Activated CD8-positive, alpha-beta memory T cell treated with anti-CD3 and anti-CD28 coated beads for 1 hour (primary cell): Measurements from ENCODE around the gene C11orf21.
A peak's percentile ranks its signal among the peaks of the same experiment; 100 is the strongest.

Source experiments
- DNase-seq, 2 donors: peaks; one replicate each; pipeline ENCODE4 v3.0.0-alpha.2; 2020; ENCODE audit warnings: low read depth in 1 of 2; ENCODE audit errors: extremely low read depth in 1 of 2

C11orf21 gene

DNA sequence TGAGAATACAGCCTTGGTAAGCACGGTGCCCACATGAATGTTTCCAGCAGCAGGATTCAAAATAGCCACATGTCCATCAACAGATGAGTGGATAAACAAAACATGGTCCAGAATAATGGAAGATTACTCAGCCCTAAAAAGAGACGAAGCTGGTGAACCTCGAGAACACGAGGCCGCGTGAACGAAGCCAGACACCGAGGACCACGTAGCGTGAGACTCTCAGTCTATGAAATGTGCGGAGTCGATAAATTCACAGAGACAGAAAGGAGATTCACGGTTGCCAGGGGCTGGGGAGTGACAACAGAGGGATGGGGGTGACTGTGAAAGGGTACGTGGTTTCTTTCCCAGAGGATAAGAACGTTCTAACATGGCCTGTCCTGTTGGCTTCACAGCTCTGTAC, 28.4 kb downstream of the C11orf21 start:
- DNase-seq = no peak

DNA sequence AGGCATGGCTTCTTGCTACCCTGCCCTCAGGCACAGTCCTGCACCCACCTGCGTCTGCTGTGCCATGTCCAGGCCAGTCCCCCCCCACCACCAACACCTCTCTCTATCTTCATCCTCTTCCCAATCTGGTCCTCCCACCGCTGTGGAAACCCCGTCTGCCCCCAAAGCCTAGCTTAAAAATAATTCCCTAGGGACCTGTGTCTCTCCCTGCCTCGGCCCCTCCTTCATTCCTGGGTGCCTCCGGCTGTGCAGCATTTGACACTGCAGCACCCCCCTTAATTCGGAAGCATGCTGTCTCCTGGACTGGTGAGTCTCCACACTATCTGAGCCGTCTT, 28.8 kb downstream of the C11orf21 start:
- no peak for DNase-seq

DNA sequence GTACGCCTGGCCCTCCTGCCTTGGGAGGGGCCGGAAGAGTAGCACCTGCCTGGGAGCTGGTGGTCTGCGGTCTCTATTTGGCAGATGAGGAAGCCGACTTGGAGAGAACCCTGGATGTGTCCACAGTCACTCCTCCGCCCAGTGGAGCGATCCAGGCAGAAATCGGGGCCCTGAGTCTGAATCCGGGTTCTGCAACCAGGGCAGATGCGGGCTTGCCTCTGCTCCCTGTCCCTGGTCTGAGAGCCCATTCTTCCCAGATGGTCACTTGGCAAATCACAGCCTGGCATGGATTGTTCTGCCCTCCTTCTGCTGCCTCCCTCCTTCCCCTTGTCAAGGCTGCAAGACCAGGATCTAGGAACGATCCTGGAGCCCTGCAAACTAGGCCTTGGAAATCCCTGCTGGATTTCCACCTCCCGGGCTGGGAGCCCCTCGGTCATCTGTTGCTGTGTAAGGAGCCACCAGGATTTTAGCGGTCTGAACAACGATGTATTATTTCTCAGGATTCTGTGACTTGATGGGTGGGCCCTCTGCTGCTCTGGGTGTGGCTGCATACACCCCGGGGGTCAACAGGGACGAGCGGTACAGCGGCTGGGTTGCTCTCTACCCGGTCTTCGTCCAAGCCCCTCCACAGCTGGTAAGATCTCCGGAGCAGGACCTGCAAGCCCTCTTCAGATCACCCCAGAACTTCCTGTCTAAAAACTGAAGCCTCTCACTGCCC, 29.3 kb downstream of the C11orf21 start:
- DNase-seq = no peak

DNA sequence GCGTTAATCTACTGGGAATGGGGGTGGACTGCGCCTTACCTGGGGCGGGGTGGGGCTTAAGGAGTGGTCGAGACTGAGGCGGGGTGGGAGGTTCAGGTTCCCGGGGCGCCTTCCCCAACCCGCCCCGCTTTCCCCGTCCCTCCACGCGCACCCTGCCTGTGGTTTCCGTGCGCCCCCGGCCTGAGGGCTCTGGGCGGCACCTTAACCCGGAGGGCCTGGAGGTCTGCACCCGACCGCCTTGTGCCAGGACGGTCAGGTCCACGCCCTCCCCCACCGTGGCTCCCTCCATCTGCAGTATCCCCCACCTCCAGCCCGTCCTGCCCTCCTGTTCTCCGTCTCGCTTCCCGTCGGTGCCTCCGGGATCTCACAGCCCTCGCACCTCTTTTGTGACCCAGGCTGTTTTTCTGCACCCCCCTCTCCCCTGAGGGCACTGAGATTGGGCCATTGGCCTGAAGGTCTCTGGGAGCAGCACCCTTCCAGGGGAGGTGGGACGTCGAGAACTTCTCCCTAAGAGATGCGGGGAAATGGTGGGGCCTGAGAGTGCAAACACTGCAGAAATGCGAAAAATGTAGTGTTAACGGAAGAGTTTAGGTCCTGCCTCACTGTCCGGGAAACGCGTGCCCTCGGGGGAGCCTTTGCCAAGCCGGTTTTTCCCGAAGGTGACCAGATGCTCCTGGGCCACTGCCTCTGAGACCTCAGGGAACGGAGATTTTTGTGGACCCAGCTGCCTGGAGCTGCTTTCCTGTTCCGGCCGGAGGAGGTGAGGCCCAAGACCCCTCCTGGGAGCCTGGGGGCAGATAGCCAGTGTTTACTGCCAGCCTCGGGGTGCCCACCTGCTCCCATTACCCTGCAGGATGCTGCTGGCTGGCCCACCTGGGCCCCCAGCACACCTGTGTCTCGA, 30.1 kb downstream of the C11orf21 start:
- DNase-seq = no peak

DNA sequence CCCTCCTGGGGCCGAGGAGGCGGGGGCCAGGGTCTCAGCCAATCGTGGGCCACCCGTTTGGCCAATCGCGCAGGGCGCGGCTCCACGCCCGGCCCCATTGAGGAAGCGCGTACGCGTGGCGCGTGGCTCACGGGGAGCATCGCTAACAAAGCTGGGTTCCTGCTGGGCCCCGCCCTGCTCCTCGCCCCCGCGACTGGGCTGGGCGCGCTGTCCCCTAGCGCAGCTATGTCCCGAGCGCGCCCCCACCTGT, 30.7 kb downstream of the C11orf21 start:
- DNase-seq = peak in 1 of 2 donors; percentile 24

DNA sequence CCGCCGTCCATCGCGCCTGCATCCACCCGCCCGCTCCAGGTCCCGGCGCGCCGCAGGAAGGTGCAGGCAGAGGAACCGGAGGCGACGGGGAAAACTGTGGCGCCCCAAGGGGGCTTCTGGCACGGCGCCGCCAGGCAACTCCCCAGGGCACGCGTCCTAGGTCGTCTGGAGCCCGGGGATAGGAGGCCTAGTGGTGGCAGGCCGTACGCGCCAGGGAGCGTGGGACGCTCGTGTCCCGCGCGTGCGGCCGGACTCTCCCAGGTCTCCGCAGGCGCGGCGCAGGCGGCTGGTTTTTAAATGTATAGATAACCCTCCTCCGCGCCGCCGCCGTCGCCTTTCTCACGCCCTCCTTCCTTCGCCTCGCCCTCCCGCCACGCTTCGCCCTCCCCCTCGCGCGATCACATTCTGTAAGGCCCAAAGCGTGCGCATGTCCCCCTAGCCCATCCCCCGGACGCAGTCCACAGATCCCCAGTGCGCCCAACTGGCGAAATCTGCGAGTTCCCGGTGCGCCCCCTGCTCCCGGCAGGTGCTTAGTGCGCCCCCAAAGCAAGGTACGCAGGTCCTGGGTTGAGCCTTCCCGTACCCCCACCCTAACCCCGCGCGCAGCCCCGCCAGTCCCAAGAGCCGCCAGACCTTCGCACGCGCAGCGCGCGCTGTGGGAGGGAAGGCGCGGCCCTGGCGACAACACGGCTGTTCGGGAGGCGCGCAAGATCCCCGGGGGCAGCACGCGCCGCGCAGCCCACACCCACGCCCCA, 31.2 kb downstream of the C11orf21 start, which contains the start of gene ASCL2:
TSS of gene ASCL2 (minus strand) at position 267 of the 755 bp plus-strand sequence. CDS start at position 11, 256 bp downstream.
- no peak for DNase-seq

DNA sequence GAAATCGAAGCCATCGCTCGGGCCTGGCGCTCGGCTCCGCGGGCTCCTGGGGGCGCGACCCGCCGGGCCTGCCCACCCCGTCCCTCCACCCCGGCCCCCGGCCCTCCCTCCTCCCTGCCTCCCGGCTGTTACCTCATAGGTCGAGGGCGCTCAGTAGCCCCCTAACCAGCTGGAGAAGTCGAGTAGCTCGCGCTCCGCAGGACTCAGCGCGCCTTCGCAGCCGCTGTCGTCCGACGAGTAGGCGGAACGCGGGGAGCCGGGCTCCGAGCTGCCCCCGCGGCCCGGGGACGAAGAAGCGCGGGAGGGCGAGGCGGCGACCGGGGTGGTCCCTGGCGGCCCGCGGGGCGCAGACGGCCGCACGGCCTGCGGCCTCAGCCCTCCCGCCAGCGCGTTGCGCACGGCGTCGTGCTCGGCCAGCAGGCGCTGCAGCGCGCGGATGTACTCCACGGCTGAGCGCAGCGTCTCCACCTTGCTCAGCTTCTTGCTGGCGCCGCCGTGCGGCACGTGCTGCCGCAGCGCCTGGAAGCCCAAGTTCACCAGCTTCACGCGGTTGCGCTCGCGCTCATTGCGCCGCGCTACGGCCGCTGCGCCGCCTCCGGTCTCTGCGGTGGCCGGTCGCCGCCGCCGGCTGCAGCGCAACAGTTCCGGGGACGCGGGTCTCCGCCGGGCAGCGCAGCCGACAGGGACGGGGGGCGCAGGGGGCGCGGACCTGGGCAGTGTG, 32.0 kb downstream of the C11orf21 start:
- no peak for DNase-seq

DNA sequence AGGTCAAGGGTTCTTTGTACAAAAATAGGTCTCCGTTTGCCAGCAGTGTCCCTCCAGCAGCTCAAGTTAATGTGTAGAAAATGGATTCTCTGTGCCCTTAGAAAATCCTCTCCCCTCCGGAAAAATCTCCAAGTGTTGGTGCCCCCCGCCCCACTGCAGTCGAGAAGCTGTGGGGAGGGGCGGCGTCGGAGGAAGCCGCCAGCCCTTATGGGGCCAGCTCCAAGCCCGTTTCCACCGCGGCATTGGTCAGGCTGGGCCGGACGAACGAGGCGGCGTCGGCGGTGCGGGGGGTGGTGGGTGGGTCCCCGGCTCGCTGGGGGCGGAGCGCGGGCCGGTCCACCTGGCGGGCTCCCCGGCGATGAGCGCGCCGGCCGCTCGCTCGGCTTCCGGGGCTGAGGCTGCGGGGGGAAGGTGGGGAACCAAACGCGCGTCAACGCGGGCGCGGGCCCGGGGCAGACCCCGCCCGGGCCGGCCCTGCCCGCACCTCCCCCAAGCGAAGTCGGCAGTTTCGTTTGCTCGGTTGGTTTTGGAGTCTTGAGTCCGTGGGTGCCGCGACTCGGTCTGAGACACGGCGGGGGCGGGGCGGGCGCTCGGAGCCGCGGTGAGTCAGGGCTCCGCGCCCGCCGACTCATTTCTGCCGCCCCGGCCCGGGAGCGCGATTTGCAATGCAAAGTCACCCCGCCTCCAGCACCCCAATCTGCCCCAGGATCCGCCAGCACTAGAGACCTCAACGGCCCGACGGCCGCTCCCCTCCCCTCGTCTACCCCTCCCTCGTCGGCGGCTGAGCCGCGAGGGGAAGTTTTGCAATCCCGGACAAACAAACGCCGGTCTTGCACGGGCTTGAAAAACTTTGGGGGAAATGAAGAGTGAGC, 32.8 kb downstream of the C11orf21 start:
- DNase-seq = peak; percentile 27 to 44

DNA sequence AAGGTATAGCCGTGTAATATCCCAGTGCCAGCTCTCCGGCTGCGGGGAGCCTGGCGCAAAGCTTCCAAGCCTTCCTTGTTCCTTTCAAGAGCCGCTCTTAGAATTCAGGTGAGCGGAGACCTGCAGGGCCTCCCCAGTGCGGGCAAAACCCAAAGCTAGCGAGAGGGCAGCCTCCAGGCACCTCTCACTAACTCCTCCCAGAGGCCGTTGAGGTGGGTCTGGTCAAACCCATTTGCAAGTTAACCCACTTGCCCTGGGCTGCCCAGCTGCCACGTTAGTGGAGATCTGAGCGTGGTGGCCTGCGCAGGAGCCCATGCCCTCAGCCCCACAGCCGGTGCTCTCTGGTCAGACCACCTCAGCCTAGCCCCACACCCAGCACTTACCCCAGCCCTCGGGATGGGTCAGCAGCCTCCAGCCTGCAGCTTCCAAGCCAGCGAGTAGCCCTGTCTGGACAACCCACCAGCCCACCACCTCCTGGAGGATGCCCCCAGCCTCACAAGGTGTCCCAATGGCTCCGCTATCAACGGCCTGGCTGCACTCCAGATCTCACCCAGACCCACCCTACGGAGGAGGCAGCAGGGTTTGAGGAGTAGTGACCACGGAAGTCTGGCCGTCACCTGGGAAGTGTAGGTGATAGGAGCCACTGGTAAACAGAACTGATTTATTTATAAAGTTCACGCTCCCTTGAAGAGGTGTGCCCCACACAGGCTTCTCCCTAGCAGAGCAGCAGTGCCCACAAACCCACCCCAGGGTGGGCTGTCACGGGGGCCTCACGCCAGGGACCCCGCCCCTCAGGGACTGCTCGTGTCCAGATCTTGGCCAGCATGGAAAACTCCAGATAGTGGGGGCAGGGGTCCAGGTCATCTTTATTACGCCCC, 33.6 kb downstream of the C11orf21 start:
- DNase-seq = no peak

DNA sequence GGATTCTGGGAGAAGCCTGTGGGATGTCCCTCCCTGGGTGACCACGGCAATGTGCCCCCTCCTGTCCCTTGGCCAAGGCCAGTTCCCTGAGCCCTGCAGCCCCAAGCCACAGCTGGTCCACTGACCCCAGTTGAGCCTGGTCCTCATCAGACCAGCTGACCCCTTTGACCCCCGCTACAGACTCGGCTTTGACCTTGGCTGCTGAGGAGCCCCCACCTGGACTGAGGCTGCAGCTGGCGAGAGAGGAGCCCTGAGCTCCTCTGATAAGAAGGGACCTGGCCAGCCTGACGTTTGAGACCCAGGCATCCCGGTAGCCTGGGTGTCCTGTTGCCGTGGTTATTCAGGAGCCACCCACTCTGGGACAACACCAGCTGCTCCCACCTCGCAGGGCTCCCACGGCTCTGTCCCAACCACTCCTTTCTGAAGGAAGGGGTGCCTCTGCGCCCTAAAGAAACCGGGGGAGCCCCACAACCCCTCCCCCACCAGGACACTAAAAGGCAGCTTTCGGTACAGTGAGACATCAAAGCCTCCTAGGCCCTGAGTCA, 34.3 kb downstream of the C11orf21 start:
- no peak for DNase-seq

DNA sequence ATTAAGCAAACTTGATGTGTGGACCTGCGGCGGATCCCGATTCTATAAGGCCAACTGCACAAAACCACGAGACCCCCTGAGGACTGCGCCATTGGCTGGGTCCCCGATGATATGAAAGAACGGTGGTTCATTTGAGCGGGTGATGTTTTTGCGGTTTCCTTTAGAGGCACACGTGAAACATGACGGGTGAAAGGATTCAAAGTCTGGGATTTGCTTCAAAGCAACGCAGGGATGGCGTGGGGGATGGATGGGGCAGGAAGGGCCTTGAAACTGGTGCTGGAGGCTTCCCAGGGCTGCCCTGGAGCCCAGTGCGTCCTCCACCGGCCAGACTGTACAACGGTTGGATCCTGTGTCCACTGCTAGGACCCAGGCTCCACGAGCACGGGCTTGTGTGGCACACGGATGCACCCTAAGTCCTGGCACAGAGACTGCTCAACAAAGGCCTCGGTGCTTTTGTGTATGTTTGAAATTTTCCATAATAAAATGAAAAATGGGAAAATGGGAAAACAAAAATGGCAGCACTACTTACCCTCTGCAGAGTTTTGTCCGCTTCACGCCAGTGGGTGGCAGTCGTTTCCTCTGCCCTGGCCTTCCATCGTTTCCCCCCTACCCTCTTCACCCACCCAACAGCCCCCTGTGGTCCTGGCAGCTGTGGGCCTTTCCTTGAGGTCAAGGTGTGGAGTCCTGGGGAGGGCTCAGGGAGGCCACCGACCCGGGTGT, 35.0 kb downstream of the C11orf21 start:
- no peak for DNase-seq

DNA sequence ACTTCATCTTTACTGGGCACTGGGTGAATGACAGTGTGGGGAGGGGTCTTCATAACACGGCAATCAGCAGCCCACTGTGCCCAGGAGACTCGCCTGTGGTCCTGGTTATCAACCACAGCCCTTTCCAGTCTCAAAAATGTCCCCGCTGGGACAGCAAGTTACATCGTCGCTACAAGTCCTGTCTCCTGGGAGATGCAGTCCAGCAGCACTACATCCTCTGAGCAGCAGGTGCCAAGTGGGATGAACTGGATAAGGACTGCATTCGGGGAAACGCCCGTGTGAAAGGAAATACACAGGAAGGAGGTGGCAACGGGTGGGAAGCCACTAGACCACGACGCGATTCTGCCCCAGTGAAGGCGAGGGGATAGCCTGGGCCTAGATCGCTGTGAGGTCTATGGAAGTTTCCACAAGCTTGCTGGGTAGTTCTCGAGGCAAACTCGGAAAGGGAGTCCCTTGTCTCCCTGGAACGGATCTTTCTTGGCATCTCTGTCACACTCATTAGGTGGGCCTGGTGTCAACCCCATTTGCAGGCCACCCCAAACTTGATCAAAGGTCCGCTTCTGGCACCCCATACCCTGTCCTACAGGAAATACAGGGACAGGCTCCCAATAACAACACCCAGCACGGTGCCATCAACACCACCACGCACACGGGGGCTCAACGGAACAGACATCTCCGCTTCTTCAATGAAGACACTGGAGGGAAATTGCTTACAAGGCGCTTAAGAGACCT, 35.7 kb downstream of the C11orf21 start:
- no peak for DNase-seq

DNA sequence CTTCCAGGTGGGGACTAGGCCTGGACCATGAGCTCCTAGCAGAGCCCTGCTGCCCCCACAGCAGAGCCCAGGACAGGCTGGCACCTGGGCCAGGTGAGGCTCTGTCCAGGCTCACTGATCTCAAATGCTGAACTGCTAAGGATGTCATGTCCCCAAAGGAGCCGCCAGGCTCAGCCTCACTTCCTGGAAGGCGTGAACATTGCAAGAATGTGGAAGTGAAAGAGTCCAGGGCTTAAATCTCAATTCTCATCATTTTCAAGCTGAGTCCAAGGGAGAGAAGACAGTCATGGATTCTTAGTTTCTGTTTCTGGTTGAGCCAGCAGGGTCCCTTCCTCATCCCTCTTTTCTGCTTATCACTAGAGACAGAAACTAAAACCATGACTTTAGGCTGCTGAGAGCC, 36.3 kb downstream of the C11orf21 start:
- DNase-seq = no peak

DNA sequence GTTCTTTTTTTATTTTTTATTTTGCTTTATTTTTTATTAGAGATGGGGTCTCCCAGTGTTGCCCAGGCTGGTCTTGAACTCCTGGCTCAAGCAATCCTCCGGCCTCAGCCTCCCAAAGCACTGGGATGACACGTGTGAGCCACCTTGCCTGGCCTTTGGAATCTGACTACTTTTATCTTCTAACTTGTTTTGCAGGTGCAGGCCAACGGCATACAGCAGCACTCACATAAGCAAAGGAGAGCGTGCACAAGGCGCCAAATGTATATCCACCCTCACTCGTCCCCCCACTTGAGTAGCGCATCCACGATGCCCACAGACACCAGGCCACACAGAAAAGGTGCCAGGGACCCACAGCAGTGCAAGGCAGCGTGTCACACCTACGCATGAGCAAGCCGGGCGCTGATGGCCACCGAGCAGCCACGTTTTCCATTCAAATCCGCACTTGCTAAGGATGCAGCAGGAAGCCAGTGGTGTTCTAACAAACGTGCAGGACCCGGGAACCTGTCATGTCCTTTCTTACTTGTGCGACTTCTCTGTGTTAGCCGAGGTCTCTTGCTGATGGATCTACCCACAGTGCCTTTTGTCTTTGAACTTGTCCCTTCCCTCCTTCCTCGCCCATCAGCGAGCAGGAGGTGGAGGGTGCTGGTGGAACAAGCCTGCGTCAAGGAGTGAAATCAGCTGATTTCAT, 37.2 kb downstream of the C11orf21 start:
- no peak for DNase-seq

DNA sequence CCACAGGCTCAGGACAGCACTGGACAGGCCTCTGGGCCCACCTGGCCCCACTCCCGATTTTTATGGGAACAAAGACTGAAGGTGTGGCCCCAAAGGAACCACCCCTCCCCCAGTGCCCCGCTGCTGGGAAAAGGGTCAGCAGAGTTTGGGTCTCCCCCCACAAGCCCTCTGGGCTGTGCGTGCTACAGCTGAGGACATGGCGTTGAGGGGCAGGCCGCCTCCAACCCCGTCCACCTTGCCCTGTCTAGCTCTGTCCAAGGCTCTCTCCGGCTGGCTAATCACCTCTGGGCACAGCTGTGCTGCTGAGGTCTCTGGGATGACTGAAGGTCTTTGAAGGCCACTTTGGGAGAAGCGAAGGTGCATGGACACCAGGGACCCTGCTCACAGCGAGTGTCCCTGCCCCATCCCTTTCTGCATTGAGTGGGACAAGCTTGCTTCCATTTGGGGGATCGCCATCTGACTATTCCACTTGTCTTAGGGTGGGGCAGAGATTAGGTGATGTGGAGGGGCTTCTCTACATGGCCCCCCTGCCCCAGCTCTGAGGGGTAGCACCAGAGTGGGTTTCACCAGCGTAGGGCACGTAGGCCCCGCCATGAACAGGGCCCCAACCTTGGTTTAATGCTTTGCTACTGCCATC, 37.9 kb downstream of the C11orf21 start:
- no peak for DNase-seq

DNA sequence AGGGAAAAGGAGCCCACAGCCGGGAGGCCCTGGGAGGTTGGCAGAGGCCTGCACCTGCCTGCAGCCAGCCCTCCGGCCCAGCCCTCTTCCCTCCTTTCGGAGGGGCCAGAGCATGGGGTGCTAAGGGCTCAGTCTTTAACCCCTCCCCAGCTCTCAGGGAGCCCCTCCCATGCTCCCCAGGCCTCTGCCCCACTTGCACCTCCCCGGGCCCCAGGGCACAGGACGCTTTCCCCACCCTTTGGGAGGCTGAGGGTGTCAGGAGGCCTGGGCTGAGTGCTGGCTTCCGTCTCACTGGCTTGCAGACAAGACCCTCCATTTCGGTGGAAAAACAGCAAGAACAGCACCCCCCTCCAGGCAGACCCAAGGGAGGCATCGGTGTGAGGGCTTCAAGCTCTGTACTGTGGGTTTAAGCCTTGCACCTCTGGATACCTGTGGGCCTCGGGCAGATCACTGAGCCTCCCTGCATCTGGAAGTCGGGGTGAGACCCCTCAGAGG, 38.6 kb downstream of the C11orf21 start:
- DNase-seq = no peak
